Stimulated activated naive CD4-positive, alpha-beta T cell treated with Interleukin-2 at 50 U/mL for 16 hours (primary cell): ENCODE measurements around the gene RANBP17.

Experiments used
- DNase-seq: peaks from one replicate; lab custom pipeline; 2025; lab: John Stamatoyannopoulos, UW

The RANBP17 gene

GRCh38 chr5:171318026-171318425 is 456.2 kb downstream of the RANBP17 start:
- DNase-seq, result no peak

- DNase-seq, result no peak
Measured at GRCh38 chr5:171321447-171321846, 459.6 kb downstream of the RANBP17 start.

GRCh38 chr5:171322527-171322926 is 460.7 kb downstream of the RANBP17 start:
- no peak for DNase-seq

GRCh38 chr5:171323007-171323406 is 461.2 kb downstream of the RANBP17 start:
- DNase-seq, result no peak

GRCh38 chr5:171323806-171324632 is 462.2 kb downstream of the RANBP17 start:
- no peak for DNase-seq

- no peak for DNase-seq
Measured at GRCh38 chr5:171330021-171330420, 468.2 kb downstream of the RANBP17 start.

- no peak for DNase-seq
Measured at GRCh38 chr5:171335616-171336015, 473.8 kb downstream of the RANBP17 start.

GRCh38 chr5:171336521-171337209 is 474.8 kb downstream of the RANBP17 start:
- no peak for DNase-seq

GRCh38 chr5:171337210-171337569 is 475.4 kb downstream of the RANBP17 start:
- no peak for DNase-seq

- no peak for DNase-seq
Measured at GRCh38 chr5:171340042-171340441, 478.2 kb downstream of the RANBP17 start.

GRCh38 chr5:171340491-171340890 is 478.7 kb downstream of the RANBP17 start:
- no peak for DNase-seq

- DNase-seq, result no peak
Measured at GRCh38 chr5:171342362-171343111, 480.7 kb downstream of the RANBP17 start.

- no peak for DNase-seq
Measured at GRCh38 chr5:171344936-171345608, 483.3 kb downstream of the RANBP17 start.
